Body of pancreas (tissue), 4 donors: Measurements from ENCODE around the gene RDH8.

Experiments
- POLR2A ChIP-seq, 3 donors: fragments of 450-650 bp; IDR thresholded peaks; one replicate each; pipeline ENCODE4 v1.6.1; 2016; ENCODE audit warnings: antibody characterized with exemption in 3 of 3, mild to moderate bottlenecking in 2 of 3
- TF ChIP-seq, protein P1 (sequence below), 7 experiments: fragments of 450-650 bp in 4 of 7; fragments of 200-600 bp in 3 of 7; sonication (generic) in 3 of 7; IDR thresholded peaks; one replicate each; pipeline ENCODE4 v1.5.1; 2016 to 2019; ENCODE audit warnings: antibody characterized with exemption in 7 of 7

GRCh38 chr19:10004617-10005016 lies 8.7 kb upstream of the RDH8 start:
- TF ChIP-seq, protein P1, sequence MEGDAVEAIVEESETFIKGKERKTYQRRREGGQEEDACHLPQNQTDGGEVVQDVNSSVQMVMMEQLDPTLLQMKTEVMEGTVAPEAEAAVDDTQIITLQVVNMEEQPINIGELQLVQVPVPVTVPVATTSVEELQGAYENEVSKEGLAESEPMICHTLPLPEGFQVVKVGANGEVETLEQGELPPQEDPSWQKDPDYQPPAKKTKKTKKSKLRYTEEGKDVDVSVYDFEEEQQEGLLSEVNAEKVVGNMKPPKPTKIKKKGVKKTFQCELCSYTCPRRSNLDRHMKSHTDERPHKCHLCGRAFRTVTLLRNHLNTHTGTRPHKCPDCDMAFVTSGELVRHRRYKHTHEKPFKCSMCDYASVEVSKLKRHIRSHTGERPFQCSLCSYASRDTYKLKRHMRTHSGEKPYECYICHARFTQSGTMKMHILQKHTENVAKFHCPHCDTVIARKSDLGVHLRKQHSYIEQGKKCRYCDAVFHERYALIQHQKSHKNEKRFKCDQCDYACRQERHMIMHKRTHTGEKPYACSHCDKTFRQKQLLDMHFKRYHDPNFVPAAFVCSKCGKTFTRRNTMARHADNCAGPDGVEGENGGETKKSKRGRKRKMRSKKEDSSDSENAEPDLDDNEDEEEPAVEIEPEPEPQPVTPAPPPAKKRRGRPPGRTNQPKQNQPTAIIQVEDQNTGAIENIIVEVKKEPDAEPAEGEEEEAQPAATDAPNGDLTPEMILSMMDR (IDR thresholded peaks at IDR 0.05), result no peak
- no peak for TF ChIP-seq POLR2A (IDR thresholded peaks at IDR 0.05)
